ENCODE results near the gene PSMA5.

DNA sequence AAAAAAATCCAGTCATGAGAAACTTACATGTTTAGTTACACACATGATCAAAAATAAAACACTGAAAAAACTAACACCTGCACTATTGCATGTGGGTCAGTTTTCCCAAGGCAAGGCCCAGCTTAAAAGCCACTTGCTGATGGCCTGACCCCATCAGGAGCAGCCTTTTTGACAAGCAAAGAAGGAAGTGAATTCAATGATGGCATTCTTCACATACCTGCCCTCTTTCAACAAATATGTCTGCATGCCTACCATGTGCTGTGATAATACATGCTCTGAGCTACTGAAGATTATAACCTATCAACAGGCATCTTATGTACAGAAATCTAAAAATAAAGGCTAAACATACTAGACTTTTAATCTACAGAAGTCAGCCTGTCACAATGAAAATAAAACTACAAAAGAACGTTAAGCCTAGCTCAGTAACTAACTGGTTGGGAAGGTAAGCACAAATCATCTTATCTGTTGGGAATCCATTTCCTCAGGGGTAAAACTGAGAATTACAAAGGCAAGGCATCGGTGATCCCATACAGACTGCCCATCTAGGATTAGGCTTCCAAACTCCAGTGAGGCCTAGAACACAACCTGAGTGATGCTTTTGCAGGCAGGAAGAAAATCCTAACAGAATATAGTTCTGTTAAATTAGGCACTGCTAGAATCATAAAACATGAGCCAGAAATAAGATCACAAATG, 43.0 kb downstream of the PSMA5 start:
- TF ChIP-seq, protein P1, sequence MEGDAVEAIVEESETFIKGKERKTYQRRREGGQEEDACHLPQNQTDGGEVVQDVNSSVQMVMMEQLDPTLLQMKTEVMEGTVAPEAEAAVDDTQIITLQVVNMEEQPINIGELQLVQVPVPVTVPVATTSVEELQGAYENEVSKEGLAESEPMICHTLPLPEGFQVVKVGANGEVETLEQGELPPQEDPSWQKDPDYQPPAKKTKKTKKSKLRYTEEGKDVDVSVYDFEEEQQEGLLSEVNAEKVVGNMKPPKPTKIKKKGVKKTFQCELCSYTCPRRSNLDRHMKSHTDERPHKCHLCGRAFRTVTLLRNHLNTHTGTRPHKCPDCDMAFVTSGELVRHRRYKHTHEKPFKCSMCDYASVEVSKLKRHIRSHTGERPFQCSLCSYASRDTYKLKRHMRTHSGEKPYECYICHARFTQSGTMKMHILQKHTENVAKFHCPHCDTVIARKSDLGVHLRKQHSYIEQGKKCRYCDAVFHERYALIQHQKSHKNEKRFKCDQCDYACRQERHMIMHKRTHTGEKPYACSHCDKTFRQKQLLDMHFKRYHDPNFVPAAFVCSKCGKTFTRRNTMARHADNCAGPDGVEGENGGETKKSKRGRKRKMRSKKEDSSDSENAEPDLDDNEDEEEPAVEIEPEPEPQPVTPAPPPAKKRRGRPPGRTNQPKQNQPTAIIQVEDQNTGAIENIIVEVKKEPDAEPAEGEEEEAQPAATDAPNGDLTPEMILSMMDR (IDR thresholded peaks at IDR 0.05; ENCODE audit: insufficient read depth, low read depth, low read length), result no peak
- no peak for TF ChIP-seq EZH2 (IDR thresholded peaks at IDR 0.05; ENCODE audit: insufficient read depth, low read length)
